ENCODE results near the gene CRACR2B. TPM values are rescaled to one million over a fixed set of nuclear protein-coding genes. Genes with fewer than 3 reads are reported as not detected.

The CRACR2B gene
- total RNA-seq, 1 experiment from 2014 or later, result 132 TPM

GRCh38 chr11:792535-792821 lies 35.2 kb upstream of the CRACR2B start:
- H3K4me3 ChIP-seq (ENCODE audit: low read depth in 2 of 2, low read length in 2 of 2), result no peak overlapping the region
- TF ChIP-seq POLR2AphosphoS5 (IDR thresholded peaks at IDR 0.05; ENCODE audit: low read depth, low read length), result no peak
- no peaks in the 10 kb centered on the region; the same call in none of the 2 replicates for H3K36me3 ChIP-seq (ENCODE audit: control insufficient read depth, insufficient read depth, low read length)
- no peak for ATAC-seq
- intact Hi-C loops (cut with micrococcal nuclease; ENCODE audit: unreplicated experiment), result no loop called here
- CTCF ChIA-PET, result no interaction called here
- in situ Hi-C loops (cut with HindIII; ENCODE audit: low pct_unique_long_range_greater_than_20kb, low sequenced_read_pairs), result no loop called here
- DNase-seq (ENCODE audit: low read depth, low spot score), result no peak
- peaks cover 62% of the 10 kb centered on the region for H3K4me1 ChIP-seq (ENCODE audit: control insufficient read depth, insufficient read depth, low read length)
- no peak overlapping the region for H3K27ac ChIP-seq (ENCODE audit: low read length)
- BruUV-seq (replicated peaks), result no TSS peak
- POLR2A ChIA-PET, result no interaction called here
- no peaks in the 10 kb centered on the region for H3K27me3 ChIP-seq (ENCODE audit: control insufficient read depth, insufficient read depth, low read length)
- no peaks in the 10 kb centered on the region for H3K9me3 ChIP-seq (ENCODE audit: control insufficient read depth, insufficient read depth, low read depth, low read length)

DNA sequence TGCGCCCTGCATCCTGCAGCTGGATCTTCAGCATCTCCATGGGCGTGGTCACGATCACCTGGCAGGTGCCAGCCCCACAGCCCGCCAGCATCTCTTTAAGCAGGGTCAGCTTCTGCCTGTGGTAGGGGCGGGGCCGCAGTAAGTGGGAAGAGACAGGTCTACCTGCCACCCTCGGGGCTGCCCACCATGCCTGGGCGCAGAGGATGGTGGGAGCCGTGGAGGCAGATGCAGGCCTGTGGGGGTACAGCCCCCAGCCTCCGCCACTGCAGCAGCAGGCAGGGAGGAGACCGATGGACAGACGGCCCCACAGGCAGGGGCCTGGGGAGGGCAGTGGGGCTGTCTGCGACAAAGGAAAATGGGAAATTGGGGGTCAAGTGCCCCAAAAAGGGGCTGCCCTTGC lies 34.8 kb upstream of the CRACR2B start:
- intact Hi-C loops (cut with micrococcal nuclease; ENCODE audit: unreplicated experiment), result no loop called here
- Histone ChIP-seq H3K4me1 (ENCODE audit: control insufficient read depth, insufficient read depth, low read length) (peaks cover 62% of the 10 kb centered on the region), H3K9me3 (ENCODE audit: control insufficient read depth, insufficient read depth, low read depth, low read length) (no peaks in the 10 kb centered on the region), H3K4me3 (ENCODE audit: low read depth in 2 of 2, low read length in 2 of 2) (no peak overlapping the region), H3K27me3 (ENCODE audit: control insufficient read depth, insufficient read depth, low read length) (no peaks in the 10 kb centered on the region), H3K27ac (ENCODE audit: low read length) (no peak overlapping the region; the same call in 1 of the 2 replicates), H3K36me3 (ENCODE audit: control insufficient read depth, insufficient read depth, low read length) (no peaks in the 10 kb centered on the region; the same call in none of the 2 replicates)
- no TSS peak for BruUV-seq (replicated peaks)
- ChIA-PET POLR2A (no interaction called here), CTCF (no interaction called here)
- TF ChIP-seq TCF7L2 (IDR thresholded peaks at IDR 0.05; ENCODE audit: low read depth, low read length), result no peak
- TF ChIP-seq, protein P1, sequence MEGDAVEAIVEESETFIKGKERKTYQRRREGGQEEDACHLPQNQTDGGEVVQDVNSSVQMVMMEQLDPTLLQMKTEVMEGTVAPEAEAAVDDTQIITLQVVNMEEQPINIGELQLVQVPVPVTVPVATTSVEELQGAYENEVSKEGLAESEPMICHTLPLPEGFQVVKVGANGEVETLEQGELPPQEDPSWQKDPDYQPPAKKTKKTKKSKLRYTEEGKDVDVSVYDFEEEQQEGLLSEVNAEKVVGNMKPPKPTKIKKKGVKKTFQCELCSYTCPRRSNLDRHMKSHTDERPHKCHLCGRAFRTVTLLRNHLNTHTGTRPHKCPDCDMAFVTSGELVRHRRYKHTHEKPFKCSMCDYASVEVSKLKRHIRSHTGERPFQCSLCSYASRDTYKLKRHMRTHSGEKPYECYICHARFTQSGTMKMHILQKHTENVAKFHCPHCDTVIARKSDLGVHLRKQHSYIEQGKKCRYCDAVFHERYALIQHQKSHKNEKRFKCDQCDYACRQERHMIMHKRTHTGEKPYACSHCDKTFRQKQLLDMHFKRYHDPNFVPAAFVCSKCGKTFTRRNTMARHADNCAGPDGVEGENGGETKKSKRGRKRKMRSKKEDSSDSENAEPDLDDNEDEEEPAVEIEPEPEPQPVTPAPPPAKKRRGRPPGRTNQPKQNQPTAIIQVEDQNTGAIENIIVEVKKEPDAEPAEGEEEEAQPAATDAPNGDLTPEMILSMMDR (IDR thresholded peaks at IDR 0.05), result no peak
- TF ChIP-seq POLR2AphosphoS5 (IDR thresholded peaks at IDR 0.05; ENCODE audit: low read depth, low read length), result no peak; the same call in 1 of the 2 replicates
- TF ChIP-seq, protein P2, sequence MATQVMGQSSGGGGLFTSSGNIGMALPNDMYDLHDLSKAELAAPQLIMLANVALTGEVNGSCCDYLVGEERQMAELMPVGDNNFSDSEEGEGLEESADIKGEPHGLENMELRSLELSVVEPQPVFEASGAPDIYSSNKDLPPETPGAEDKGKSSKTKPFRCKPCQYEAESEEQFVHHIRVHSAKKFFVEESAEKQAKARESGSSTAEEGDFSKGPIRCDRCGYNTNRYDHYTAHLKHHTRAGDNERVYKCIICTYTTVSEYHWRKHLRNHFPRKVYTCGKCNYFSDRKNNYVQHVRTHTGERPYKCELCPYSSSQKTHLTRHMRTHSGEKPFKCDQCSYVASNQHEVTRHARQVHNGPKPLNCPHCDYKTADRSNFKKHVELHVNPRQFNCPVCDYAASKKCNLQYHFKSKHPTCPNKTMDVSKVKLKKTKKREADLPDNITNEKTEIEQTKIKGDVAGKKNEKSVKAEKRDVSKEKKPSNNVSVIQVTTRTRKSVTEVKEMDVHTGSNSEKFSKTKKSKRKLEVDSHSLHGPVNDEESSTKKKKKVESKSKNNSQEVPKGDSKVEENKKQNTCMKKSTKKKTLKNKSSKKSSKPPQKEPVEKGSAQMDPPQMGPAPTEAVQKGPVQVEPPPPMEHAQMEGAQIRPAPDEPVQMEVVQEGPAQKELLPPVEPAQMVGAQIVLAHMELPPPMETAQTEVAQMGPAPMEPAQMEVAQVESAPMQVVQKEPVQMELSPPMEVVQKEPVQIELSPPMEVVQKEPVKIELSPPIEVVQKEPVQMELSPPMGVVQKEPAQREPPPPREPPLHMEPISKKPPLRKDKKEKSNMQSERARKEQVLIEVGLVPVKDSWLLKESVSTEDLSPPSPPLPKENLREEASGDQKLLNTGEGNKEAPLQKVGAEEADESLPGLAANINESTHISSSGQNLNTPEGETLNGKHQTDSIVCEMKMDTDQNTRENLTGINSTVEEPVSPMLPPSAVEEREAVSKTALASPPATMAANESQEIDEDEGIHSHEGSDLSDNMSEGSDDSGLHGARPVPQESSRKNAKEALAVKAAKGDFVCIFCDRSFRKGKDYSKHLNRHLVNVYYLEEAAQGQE (IDR thresholded peaks at IDR 0.05; ENCODE audit: insufficient read depth in 1 of 2, low read depth in 2 of 2, low read length in 1 of 2), result no peak
- TF ChIP-seq SIN3A (IDR thresholded peaks at IDR 0.05; ENCODE audit: borderline replicate concordance, insufficient read depth, low read depth, low read length), result no peak
- in situ Hi-C loops (cut with HindIII; ENCODE audit: low pct_unique_long_range_greater_than_20kb, low sequenced_read_pairs), result no loop called here
- DNase-seq (ENCODE audit: low read depth, low spot score) (no peak), ATAC-seq (no peak)

- no TSS peak for BruUV-seq (replicated peaks)
- H3K9me3 ChIP-seq (ENCODE audit: control insufficient read depth, insufficient read depth, low read depth, low read length), result no peaks in the 10 kb centered on the region
- peak overlapping the region; percentile 52 for H3K27ac ChIP-seq (ENCODE audit: low read length)
- DNase-seq (ENCODE audit: low read depth, low spot score) (no peak), ATAC-seq (no peak)
- CTCF ChIA-PET, result interaction anchor here (0.7 kb wide), 1 partner anchor 78 kb away, joined by 6 read pairs; no protein-coding TSS in a partner anchor
- TF ChIP-seq, protein P1 (IDR thresholded peaks at IDR 0.05), result no peak
- TF ChIP-seq, protein P2 (IDR thresholded peaks at IDR 0.05; ENCODE audit: insufficient read depth in 1 of 2, low read depth in 2 of 2, low read length in 1 of 2), result no peak
- TF ChIP-seq TCF7L2 (IDR thresholded peaks at IDR 0.05; ENCODE audit: low read depth, low read length) (no peak), POLR2AphosphoS5 (IDR thresholded peaks at IDR 0.05; ENCODE audit: low read depth, low read length) (no peak), SIN3A (IDR thresholded peaks at IDR 0.05; ENCODE audit: borderline replicate concordance, insufficient read depth, low read depth, low read length) (no peak)
- H3K36me3 ChIP-seq (ENCODE audit: control insufficient read depth, insufficient read depth, low read length), result no peaks in the 10 kb centered on the region; the same call in none of the 2 replicates
- H3K4me3 ChIP-seq (ENCODE audit: low read depth in 2 of 2, low read length in 2 of 2), result no peak overlapping the region
- POLR2A ChIA-PET, result no interaction called here
- no peaks in the 10 kb centered on the region for H3K27me3 ChIP-seq (ENCODE audit: control insufficient read depth, insufficient read depth, low read length)
- intact Hi-C loops (cut with micrococcal nuclease; ENCODE audit: unreplicated experiment) (no loop called here), in situ Hi-C loops (cut with HindIII; ENCODE audit: low pct_unique_long_range_greater_than_20kb, low sequenced_read_pairs) (no loop called here)
- peaks cover 56% of the 10 kb centered on the region for H3K4me1 ChIP-seq (ENCODE audit: control insufficient read depth, insufficient read depth, low read length)
Measured at GRCh38 chr11:793556-793955, 34.2 kb upstream of the CRACR2B start.

All from Panc1 (cell line).